ENCODE results near the gene ANGPTL8. TPM values are rescaled to one million over a fixed set of nuclear protein-coding genes. Genes with fewer than 3 reads are reported as not detected.
A peak's percentile ranks its signal among the peaks of the same experiment; 100 is the strongest.

The ANGPTL8 gene
- total RNA-seq (2021): 0.30 TPM in 1 of 3 replicates, not detected in the others
- Bru-seq, nascent RNA: not detected
- long read RNA-seq, experiment 1: 0 reads
- long read RNA-seq, experiment 2: 0 reads
- long read RNA-seq, experiment 3: 0 reads

DNA sequence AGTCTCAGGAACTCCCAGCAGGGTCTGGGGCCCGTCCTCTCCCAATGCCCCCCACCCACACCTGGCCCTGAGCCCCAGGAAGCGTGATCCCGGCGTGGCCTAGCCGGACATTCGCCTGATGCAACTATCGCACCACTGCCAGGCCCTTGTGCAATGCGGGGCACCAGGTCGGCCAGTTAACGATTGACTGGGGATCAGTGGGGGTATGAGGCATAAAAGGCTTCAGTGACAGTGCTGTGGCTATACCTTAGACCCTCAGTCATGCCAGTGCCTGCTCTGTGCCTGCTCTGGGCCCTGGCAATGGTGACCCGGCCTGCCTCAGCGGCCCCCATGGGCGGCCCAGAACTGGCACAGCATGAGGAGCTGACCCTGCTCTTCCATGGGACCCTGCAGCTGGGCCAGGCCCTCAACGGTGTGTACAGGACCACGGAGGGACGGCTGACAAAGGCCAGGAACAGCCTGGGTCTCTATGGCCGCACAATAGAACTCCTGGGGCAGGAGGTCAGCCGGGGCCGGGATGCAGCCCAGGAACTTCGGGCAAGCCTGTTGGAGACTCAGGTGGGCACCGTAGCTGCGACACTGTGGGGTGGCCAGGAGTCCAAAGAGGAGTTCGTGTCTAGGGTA lies at the start of gene ANGPTL8:
Gene ANGPTL8 (plus strand): TSS at position 243 of the 624 bp plus-strand sequence. CDS start 19 bp downstream, at position 262.
- TF ChIP-seq JAZF1 (CRISPR knock-in tag; IDR thresholded peaks at IDR 0.05) (no peak), GABPB1 (CRISPR knock-in tag; IDR thresholded peaks at IDR 0.05) (peak; percentile 100)
- ChIA-PET POLR2A (no interaction called here), CTCF (interaction anchor here (0.6 kb wide), 1 partner anchor 16 kb away, joined by 4 read pairs; no protein-coding TSS in a partner anchor)
- Mint-ChIP-seq H3K4me1 (peaks cover 9% of the 10 kb centered on the region), H3K9me3 (0 out of 2 replicates have a peak, but pooled peaks cover 4% of the 10 kb centered on the region), H3K27ac (0 out of 2 replicates have a peak within 1 kb of the TSS, but pooled peaks have one; percentile 15), H3K27me3 (ENCODE audit: low read depth) (no peaks in the 10 kb centered on the region), H3K4me3 (no peak within 1 kb of the TSS), H3K36me3 (peaks cover 29% of the 10 kb centered on the region)
- DNase-seq (ENCODE audit: low spot score) (no peak), ATAC-seq (no peak)

DNA sequence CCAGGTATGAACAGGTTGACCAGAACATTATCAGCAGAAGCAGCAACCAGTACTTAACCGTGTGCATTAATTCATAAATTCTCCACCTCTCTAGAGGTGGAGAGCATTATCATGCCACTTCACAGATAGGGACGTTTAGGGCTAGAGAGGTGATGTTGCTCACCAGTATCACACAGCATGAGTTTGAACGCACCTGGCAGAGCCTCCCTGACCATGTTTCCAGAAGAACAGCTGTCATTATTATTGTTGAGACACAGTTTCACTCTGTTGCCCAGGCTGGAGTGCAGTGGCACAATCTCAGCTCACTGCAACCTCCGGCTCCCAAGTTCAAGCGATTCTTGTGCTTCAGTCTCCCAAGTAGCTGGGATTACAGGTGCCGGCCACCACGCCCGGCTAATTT lies 48.9 kb upstream of the ANGPTL8 start:
- Mint-ChIP-seq H3K4me1 (peaks cover 1% of the 10 kb centered on the region), H3K36me3 (peaks cover 14% of the 10 kb centered on the region; the same call in 1 of the 2 replicates), H3K27me3 (ENCODE audit: low read depth) (no peaks in the 10 kb centered on the region), H3K9me3 (no peaks in the 10 kb centered on the region), H3K4me3 (no peak overlapping the region), H3K27ac (peak overlapping the region; percentile 49)
- DNase-seq (ENCODE audit: low spot score): no peak
- CTCF ChIA-PET: interaction anchor here (1.0 to 2.0 kb wide), 2 partner anchors 13 to 65 kb away, joined by 3 to 5 read pairs; no protein-coding TSS in a partner anchor
- TF ChIP-seq, protein P1, sequence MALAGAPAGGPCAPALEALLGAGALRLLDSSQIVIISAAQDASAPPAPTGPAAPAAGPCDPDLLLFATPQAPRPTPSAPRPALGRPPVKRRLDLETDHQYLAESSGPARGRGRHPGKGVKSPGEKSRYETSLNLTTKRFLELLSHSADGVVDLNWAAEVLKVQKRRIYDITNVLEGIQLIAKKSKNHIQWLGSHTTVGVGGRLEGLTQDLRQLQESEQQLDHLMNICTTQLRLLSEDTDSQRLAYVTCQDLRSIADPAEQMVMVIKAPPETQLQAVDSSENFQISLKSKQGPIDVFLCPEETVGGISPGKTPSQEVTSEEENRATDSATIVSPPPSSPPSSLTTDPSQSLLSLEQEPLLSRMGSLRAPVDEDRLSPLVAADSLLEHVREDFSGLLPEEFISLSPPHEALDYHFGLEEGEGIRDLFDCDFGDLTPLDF (CRISPR knock-in tag; IDR thresholded peaks at IDR 0.05): no peak
- TF ChIP-seq NR2C2 (CRISPR knock-in tag; IDR thresholded peaks at IDR 0.05) (no peak), ZSCAN18 (CRISPR knock-in tag; IDR thresholded peaks at IDR 0.05) (no peak), IRF2 (CRISPR knock-in tag; IDR thresholded peaks at IDR 0.05; ENCODE audit: borderline replicate concordance, low read depth) (no peak), NR1H2 (CRISPR knock-in tag; IDR thresholded peaks at IDR 0.05) (no peak), ZNF281 (CRISPR knock-in tag; IDR thresholded peaks at IDR 0.05) (no peak), SP1 (CRISPR knock-in tag; conservative IDR thresholded peaks at IDR 0.05) (no peak), PRDM15 (CRISPR knock-in tag; IDR thresholded peaks at IDR 0.05) (no peak), NFATC4 (CRISPR knock-in tag; IDR thresholded peaks at IDR 0.05) (no peak)
- TF ChIP-seq, protein P2, sequence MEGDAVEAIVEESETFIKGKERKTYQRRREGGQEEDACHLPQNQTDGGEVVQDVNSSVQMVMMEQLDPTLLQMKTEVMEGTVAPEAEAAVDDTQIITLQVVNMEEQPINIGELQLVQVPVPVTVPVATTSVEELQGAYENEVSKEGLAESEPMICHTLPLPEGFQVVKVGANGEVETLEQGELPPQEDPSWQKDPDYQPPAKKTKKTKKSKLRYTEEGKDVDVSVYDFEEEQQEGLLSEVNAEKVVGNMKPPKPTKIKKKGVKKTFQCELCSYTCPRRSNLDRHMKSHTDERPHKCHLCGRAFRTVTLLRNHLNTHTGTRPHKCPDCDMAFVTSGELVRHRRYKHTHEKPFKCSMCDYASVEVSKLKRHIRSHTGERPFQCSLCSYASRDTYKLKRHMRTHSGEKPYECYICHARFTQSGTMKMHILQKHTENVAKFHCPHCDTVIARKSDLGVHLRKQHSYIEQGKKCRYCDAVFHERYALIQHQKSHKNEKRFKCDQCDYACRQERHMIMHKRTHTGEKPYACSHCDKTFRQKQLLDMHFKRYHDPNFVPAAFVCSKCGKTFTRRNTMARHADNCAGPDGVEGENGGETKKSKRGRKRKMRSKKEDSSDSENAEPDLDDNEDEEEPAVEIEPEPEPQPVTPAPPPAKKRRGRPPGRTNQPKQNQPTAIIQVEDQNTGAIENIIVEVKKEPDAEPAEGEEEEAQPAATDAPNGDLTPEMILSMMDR (IDR thresholded peaks at IDR 0.05): no peak
- POLR2A ChIA-PET: no interaction called here
- ATAC-seq: no peak
